SK-N-SH (cell line): ENCODE data around the gene HCN1. TPM values are rescaled to one million over a fixed set of nuclear protein-coding genes. Genes with fewer than 3 reads are reported as not detected.
"Not testable (repeated sequence)": the region's sequence is repeated elsewhere in the genome, so short reads cannot be mapped to it uniquely, and the experiment has no call there.

Source experiments
- CTCF ChIA-PET: fragments of 300-600, 350-600 bp; formaldehyde crosslinking; extraction: SDS; loops from one replicate; lab custom pipeline; 2021; lab: Yijun Ruan, JAX
- POLR2A ChIA-PET: fragments of 350-600 bp; sonication (Branson Sonifier 250); formaldehyde crosslinking; extraction: SDS; loops from one replicate; lab custom pipeline; 2020; ENCODE audit warnings: antibody characterized with exemption, inconsistent platforms; lab: Yijun Ruan, JAX
- DNase-seq: peaks from one replicate; pipeline ENCODE4 v3.0.0; 2012
- H2AFZ ChIP-seq: fragments of 200-600 bp; sonication (generic); 2 replicates; pipeline ENCODE4 v1.8.1; 2016; ENCODE audit warnings: antibody characterized with exemption, mild to moderate bottlenecking, low read depth
- H3F3A ChIP-seq: fragments of 200-600 bp; sonication (generic); replicated peaks from 2 replicates; pipeline ENCODE3; 2016; ENCODE audit warnings: antibody characterized with exemption, mild to moderate bottlenecking; ENCODE audit not compliant: insufficient read depth
- H3K27ac ChIP-seq, 2 experiments: fragments of 200-500 bp in 1 of 2; fragments of 200-600 bp in 1 of 2; sonication (Bioruptor generic) in 1 of 2; sonication (generic), shearing (Covaris generic) in 1 of 2; 2 replicates each; pipeline versions ENCODE4 v1.5.1 to v1.6.1; 2014 to 2016; ENCODE audit warnings: low read depth in 2 of 2, inconsistent platforms in 1 of 2, low read length in 1 of 2, mild to moderate bottlenecking in 1 of 2, mixed read lengths in 1 of 2
- H3K27me3 ChIP-seq: fragments of 200-600 bp; sonication (generic), shearing (Covaris generic); 2 replicates; pipeline ENCODE4 v1.6.1; 2016; ENCODE audit warnings: mixed run types; ENCODE audit not compliant: insufficient read depth
- H3K36me3 ChIP-seq, 2 experiments: fragments of 200-500 bp in 1 of 2; fragments of 200-600 bp in 1 of 2; sonication (Bioruptor generic) in 1 of 2; sonication (generic) in 1 of 2; replicated peaks in 1 of 2; 2 replicates each; pipeline versions ENCODE3 to v1.5.1; 2014 to 2016; ENCODE audit warnings: low read length in 1 of 2, mild to moderate bottlenecking in 1 of 2; ENCODE audit not compliant: insufficient read depth in 2 of 2, control insufficient read depth in 1 of 2
- H3K4me1 ChIP-seq, 2 experiments: fragments of 200-500 bp in 1 of 2; fragments of 200-600 bp in 1 of 2; sonication (Bioruptor generic) in 1 of 2; sonication (generic), shearing (Covaris generic) in 1 of 2; 2 replicates each; pipeline versions ENCODE4 v1.5.1 to v1.6.1; 2014 to 2016; ENCODE audit warnings: low read depth in 1 of 2, low read length in 1 of 2, mixed run types in 1 of 2; ENCODE audit not compliant: insufficient read depth in 2 of 2, control insufficient read depth in 1 of 2
- H3K4me2 ChIP-seq: fragments of 200-600 bp; sonication (generic), shearing (Covaris generic); 2 replicates; pipeline ENCODE4 v1.6.1; 2017; ENCODE audit warnings: mixed run types
- H3K4me3 ChIP-seq, 2 experiments: fragments of 200-500 bp in 1 of 2; fragments of 200-600 bp in 1 of 2; sonication (Bioruptor generic) in 1 of 2; sonication (generic), shearing (Covaris generic) in 1 of 2; 2 replicates each; pipeline versions ENCODE4 v1.5.1 to v1.8.1; 2014 to 2016; ENCODE audit warnings: low read depth in 2 of 2, inconsistent platforms in 1 of 2, low read length in 1 of 2, mild to moderate bottlenecking in 1 of 2, mixed read lengths in 1 of 2, moderate library complexity in 1 of 2
- H3K79me2 ChIP-seq: fragments of 200-600 bp; sonication (generic); 2 replicates; pipeline ENCODE4 v1.8.1; 2017; ENCODE audit warnings: mild to moderate bottlenecking; ENCODE audit not compliant: insufficient read depth
- H3K9ac ChIP-seq: fragments of 200-600 bp; sonication (generic); 2 replicates; pipeline ENCODE4 v1.6.1; 2017; ENCODE audit warnings: mixed run types
- H3K9me2 ChIP-seq: fragments of 200-600 bp; sonication (generic); 2 replicates; pipeline ENCODE4 v1.6.1; 2017; ENCODE audit warnings: mixed run types
- H3K9me3 ChIP-seq: fragments of 200-600 bp; sonication (generic); 2 replicates; pipeline ENCODE4 v1.6.1; 2017; ENCODE audit warnings: mixed run types, mild to moderate bottlenecking, moderate library complexity
- H4K20me1 ChIP-seq: fragments of 200-600 bp; sonication (generic); 2 replicates; pipeline ENCODE4 v1.6.1; 2017; ENCODE audit warnings: mild to moderate bottlenecking, mixed run types; ENCODE audit not compliant: insufficient read depth
- ELF1 ChIP-seq: IDR thresholded peaks from 2 replicates; pipeline ENCODE4 v1.4.0; 2012
- EZH2phosphoT487 ChIP-seq: fragments of 200-600 bp; sonication (generic); IDR thresholded peaks from 2 replicates; pipeline ENCODE4 v1.6.1; 2017; ENCODE audit warnings: low read depth, mixed run types, mild to moderate bottlenecking, antibody characterized with exemption, moderate library complexity, borderline replicate concordance
- FOSL2 ChIP-seq: IDR thresholded peaks from 2 replicates; pipeline ENCODE4 v1.4.0; 2012; ENCODE audit warnings: low read depth, mild to moderate bottlenecking, moderate library complexity, borderline replicate concordance
- FOXJ3 ChIP-seq: sonication (generic); formaldehyde crosslinking; IDR thresholded peaks from 2 replicates; pipeline ENCODE4 v1.5.1; 2020; ENCODE audit warnings: mild to moderate bottlenecking, missing genetic modification reagents
- GABPA ChIP-seq: IDR thresholded peaks from 2 replicates; pipeline ENCODE4 v1.4.0; 2012; ENCODE audit warnings: low read depth, mild to moderate bottlenecking
- IRF3 ChIP-seq: fragments of 150-350 bp; IDR thresholded peaks from 2 replicates; pipeline ENCODE4 v1.6.1; 2016; ENCODE audit warnings: mild to moderate bottlenecking, low read depth, low read length
- JUND ChIP-seq: IDR thresholded peaks from 2 replicates; pipeline ENCODE4 v1.4.0; 2012
- MXI1 ChIP-seq: IDR thresholded peaks from 2 replicates; pipeline ENCODE4 v1.6.1; 2012; ENCODE audit warnings: mild to moderate bottlenecking, low read depth, low read length, improper control_type of control experiment
- SIN3A ChIP-seq: IDR thresholded peaks from 2 replicates; pipeline ENCODE4 v1.6.1; 2012; ENCODE audit warnings: low read depth, mild to moderate bottlenecking, low read length, moderate library complexity, borderline replicate concordance
- SMC3 ChIP-seq: IDR thresholded peaks from 2 replicates; pipeline ENCODE4 v1.6.1; 2012; ENCODE audit warnings: low read depth, low read length, improper control_type of control experiment
- TCF12 ChIP-seq: IDR thresholded peaks from 2 replicates; pipeline ENCODE4 v1.4.0; 2012
- USF2 ChIP-seq: fragments of 150-350 bp; IDR thresholded peaks from 2 replicates; pipeline ENCODE4 v1.6.1; 2017; ENCODE audit warnings: antibody characterized with exemption, low read length, low read depth, borderline replicate concordance
- WGBS: methylation state at CpG from one replicate; pipeline ENCODE4 v1.1.6; 2017; ENCODE audit warnings: low lambda C conversion rate; 5-methylcytosine and 5-hydroxymethylcytosine counted together
- polyA plus RNA-seq, 3 experiments: library from polyadenylated mRNA; depleted of rRNA; stranded (reverse); fragments of >200 nt; gene quantifications; 2 replicates each; pipeline ENCODE4 v1.2.3, GENCODE V29; 2012

Gene HCN1
- polyA plus RNA-seq, 1 of the 3 experiments (the other 2 are of a cell fraction) = not detected

- H4K20me1 ChIP-seq, CTCF ChIA-PET: not testable (repeated sequence)
Measured at GRCh38 chr5:45586001-45586400, 110.2 kb downstream of the HCN1 start.

GRCh38 chr5:45578270-45578669, 117.9 kb downstream of the HCN1 start:
- Histone ChIP-seq H3K4me3 (no peak overlapping the region), H4K20me1 (no peaks in the 10 kb centered on the region), H3K9me3 (no peaks in the 10 kb centered on the region), H3K9me2 (no peaks in the 10 kb centered on the region), H3K4me1 (no peaks in the 10 kb centered on the region), H3K9ac (no peak overlapping the region), H3K4me2 (no peak overlapping the region), H3K27ac (no peak overlapping the region), H3K79me2 (no peaks in the 10 kb centered on the region), H3F3A (no peaks in the 10 kb centered on the region), H3K36me3 (no peaks in the 10 kb centered on the region), H3K27me3 (no peaks in the 10 kb centered on the region), H2AFZ (no peak overlapping the region)
- DNase-seq = no peak
- no peak for TF ChIP-seq ELF1
- TF ChIP-seq MXI1 = no peak
- no peak for TF ChIP-seq GABPA
- no peak for TF ChIP-seq FOSL2
- TF ChIP-seq TCF12 = no peak
- CTCF ChIA-PET = no interaction called here
- 5% methylated on average over 2 of the region's 2 CpGs for WGBS
- POLR2A ChIA-PET = no interaction called here

More at GRCh38 chr5:45586001-45586400, 110.2 kb downstream of the HCN1 start:
- H3K79me2 ChIP-seq, H3K27me3 ChIP-seq, H3K9ac ChIP-seq, H3K9me3 ChIP-seq, H2AFZ ChIP-seq, H3K4me2 ChIP-seq, POLR2A ChIA-PET, H3K9me2 ChIP-seq, DNase-seq, H3K27ac ChIP-seq, H3K4me3 ChIP-seq, H3K36me3 ChIP-seq, H3K4me1 ChIP-seq, H3F3A ChIP-seq: not testable (repeated sequence)
- WGBS = 0% methylated on average over 7 of the region's 8 CpGs

- no peaks in the 10 kb centered on the region for H3K9me3 ChIP-seq
- ChIA-PET CTCF (no interaction called here), POLR2A (no interaction called here)
- 0% methylated on average over 1 of the region's 1 CpG for WGBS
- no peaks in the 10 kb centered on the region for H3K79me2 ChIP-seq
- TF ChIP-seq FOXJ3 (no peak), SIN3A (no peak), EZH2phosphoT487 (no peak), SMC3 (no peak), JUND (no peak), TCF12 (no peak), IRF3 (no peak), USF2 (no peak)
- no peaks in the 10 kb centered on the region for H3K36me3 ChIP-seq
- H3K4me3 ChIP-seq = no peak overlapping the region
- H3K27ac ChIP-seq = no peak overlapping the region
- H3F3A ChIP-seq = no peaks in the 10 kb centered on the region
- no peaks in the 10 kb centered on the region for H3K9me2 ChIP-seq
- no peaks in the 10 kb centered on the region for H3K27me3 ChIP-seq
- H3K4me2 ChIP-seq = no peak overlapping the region
- no peak overlapping the region for H3K9ac ChIP-seq
- H3K4me1 ChIP-seq = no peaks in the 10 kb centered on the region
- DNase-seq = no peak
- no peak overlapping the region for H2AFZ ChIP-seq
- H4K20me1 ChIP-seq = no peaks in the 10 kb centered on the region
Measured at GRCh38 chr5:45568813-45569212, 127.4 kb downstream of the HCN1 start.
